Gastrocnemius medialis (tissue), 4 donors: ENCODE measurements around the gene ZC3H7A. TPM values are rescaled to one million over a fixed set of nuclear protein-coding genes. Genes with fewer than 3 reads are reported as not detected.
A peak's percentile ranks its signal among the peaks of the same experiment; 100 is the strongest.

Experiments used
- ATAC-seq, 2 donors: fragments of 150-250 bp; one replicate each; pipeline ENCODE4 v1.9.1; 2016
- DNase-seq, 2 donors: peaks; one replicate each; pipeline ENCODE4 v3.0.0-alpha.2; 2019
- H3K27ac ChIP-seq, 4 donors: fragments of 200-600 bp; sonication (generic); 1 replicate in 1 of 4; 2 replicates in 3 of 4; pipeline ENCODE4 v1.5.1; 2016 to 2018; ENCODE audit warnings: mild to moderate bottlenecking in 2 of 4, moderate library complexity in 1 of 4
- H3K27me3 ChIP-seq, 3 donors: fragments of 200-600 bp; sonication (generic) in 2 of 3; 1 replicate in 1 of 3; 2 replicates in 2 of 3; pipeline versions ENCODE4 v1.5.1 to v1.6.0; 2016 to 2019; ENCODE audit warnings: mild to moderate bottlenecking in 1 of 3, moderate library complexity in 1 of 3
- H3K36me3 ChIP-seq, 2 donors: fragments of 200-600 bp; sonication (generic) in 1 of 2; one replicate each; pipeline ENCODE4 v1.5.1; 2017 to 2018
- H3K4me1 ChIP-seq, 2 donors: fragments of 200-600 bp; sonication (generic) in 1 of 2; one replicate each; pipeline ENCODE4 v1.5.1; 2016 to 2017; ENCODE audit warnings: mild to moderate bottlenecking in 2 of 2
- H3K4me3 ChIP-seq, 4 donors: fragments of 200-600 bp; sonication (generic) in 3 of 4; 1 replicate in 1 of 4; 2 replicates in 3 of 4; pipeline ENCODE4 v1.5.1; 2016 to 2019; ENCODE audit warnings: mild to moderate bottlenecking in 2 of 4
- H3K9me3 ChIP-seq, 3 donors: fragments of 200-600 bp; sonication (generic) in 2 of 3; 1 replicate in 1 of 3; 2 replicates in 2 of 3; pipeline ENCODE4 v1.5.1; 2016 to 2019
- CTCF ChIP-seq, 5 experiments: fragments of 450-650 bp in 3 of 5; fragments of 200-600 bp in 2 of 5; sonication (generic) in 2 of 5; IDR thresholded peaks in 4 of 5; conservative IDR thresholded peaks in 1 of 5; 1 replicate in 4 of 5; 2 replicates in 1 of 5; pipeline ENCODE4 v1.5.1; 2016 to 2019; ENCODE audit warnings: antibody characterized with exemption in 5 of 5, mild to moderate bottlenecking in 3 of 5, moderate library complexity in 3 of 5
- POLR2A ChIP-seq, 2 donors: fragments of 450-650 bp; IDR thresholded peaks; one replicate each; pipeline ENCODE4 v1.6.1; 2017; ENCODE audit warnings: antibody characterized with exemption in 2 of 2, mild to moderate bottlenecking in 2 of 2, moderate library complexity in 2 of 2
- in situ Hi-C, 4 donors: fragments of 200-750 bp; cut with MboI; loops; one replicate each; pipeline versions ENCODE4 v1.15.0 to v1.8.0; 2017; ENCODE audit warnings: low sequenced_read_pairs in 4 of 4
- intact Hi-C: fragments of 100-400 bp; cut with DNase I; formaldehyde crosslinking; loops from one replicate; pipeline ENCODE4 v1.15.1; 2023; ENCODE audit warnings: low total_unique reads
- total RNA-seq, 4 donors: library from RNA; depleted of rRNA; stranded (reverse); fragments of >200 nt; gene quantifications; one replicate each; pipeline versions ENCODE4 v1.1.0 to v1.2.3, GENCODE V29; 2016

The ZC3H7A gene
- total RNA-seq, 4 donors from 2014 or later = 33.9 to 41.7 (median 37.9) TPM

- intact Hi-C loops = loop anchor here (1.0 to 2.0 kb wide), 3 partner anchors 31 to 66 kb away; partner anchors contain the start of gene TXNDC11
- ATAC-seq = peak; percentile 90 to 92
- H3K27me3 ChIP-seq = no peaks in the 10 kb centered on the region
- H3K36me3 ChIP-seq = no peaks in the 10 kb centered on the region
- peak; percentile 90 to 94 for DNase-seq
- H3K4me3 ChIP-seq = peak overlapping the region in 1 of 4 donors; percentile 1
- TF ChIP-seq CTCF (IDR thresholded peaks at IDR 0.05 in 4 of 5, conservative IDR thresholded peaks at IDR 0.05 in 1 of 5) = no peak
- peak; percentile 52 to 75 for TF ChIP-seq POLR2A (IDR thresholded peaks at IDR 0.05)
- H3K9me3 ChIP-seq = no peaks in the 10 kb centered on the region
- in situ Hi-C loops = loop anchor here in 1 of 4 donors (25.0 kb wide), 1 partner anchor 744 kb away; no protein-coding TSS in a partner anchor
- peaks cover 61 to 64% of the 10 kb centered on the region in 2 donors for H3K4me1 ChIP-seq
- peak overlapping the region; percentile 89 to 95 (median 94) for H3K27ac ChIP-seq
Observed at GRCh38 chr16:11706180-11706742, 90.8 kb downstream of the ZC3H7A start.

GRCh38 chr16:11705311-11706025, 91.6 kb downstream of the ZC3H7A start:
- TF ChIP-seq POLR2A (IDR thresholded peaks at IDR 0.05) (no peak), CTCF (IDR thresholded peaks at IDR 0.05 in 4 of 5, conservative IDR thresholded peaks at IDR 0.05 in 1 of 5) (no peak)
- Histone ChIP-seq H3K36me3 (no peaks in the 10 kb centered on the region), H3K9me3 (no peaks in the 10 kb centered on the region)

More at GRCh38 chr16:11705311-11706025, 91.6 kb downstream of the ZC3H7A start:
- H3K27ac ChIP-seq = peak overlapping the region; percentile 89 to 95 (median 94)
- peaks cover 58 to 61% of the 10 kb centered on the region in 2 donors for H3K4me1 ChIP-seq
- intact Hi-C loops = loop anchor here (1.0 to 2.0 kb wide), 4 partner anchors 23 to 65 kb away; partner anchors contain the start of gene TXNDC11
- DNase-seq = no peak
- in situ Hi-C loops = loop anchor here in 1 of 4 donors (25.0 kb wide), 1 partner anchor 743 kb away; no protein-coding TSS in a partner anchor
- H3K27me3 ChIP-seq = no peaks in the 10 kb centered on the region
- peak; percentile 57 to 69 for ATAC-seq
- H3K4me3 ChIP-seq = peak overlapping the region in 1 of 4 donors; percentile 1

Other genes starting within 250 kb of the ZC3H7A start
- 10 to 100 TPM; 11.2 to 30.1 (median 19.4) TPM for gene LITAF, start 210.3 kb downstream of the ZC3H7A start, total RNA-seq
- 10 to 100 TPM; 22.5 to 94.5 (median 78.1) TPM for gene SNN, start 128.8 kb downstream of the ZC3H7A start, total RNA-seq
- 10 to 100 TPM; 35.2 to 64.5 (median 51.2) TPM for gene TXNDC11, start 54.4 kb downstream of the ZC3H7A start, total RNA-seq
- 100 to 1,000 TPM; 215 to 302 (median 259) TPM for gene RSL1D1, start 54.3 kb upstream of the ZC3H7A start, total RNA-seq
- gene GSPT1, start 118.7 kb upstream of the ZC3H7A start, total RNA-seq = 100 to 1,000 TPM in 3 of 4 donors, 10 to 100 TPM in 1; 86.9 to 169 (median 139) TPM
- 1 to 10 TPM in 3 of 4 donors, not detected in 1; 2.3 to 5.5 (median 4.1) TPM for gene NPIPB2, start 144.8 kb upstream of the ZC3H7A start, total RNA-seq
- not detected for gene TNFRSF17, start 168.0 kb upstream of the ZC3H7A start, total RNA-seq
- gene SNX29, start 179.5 kb upstream of the ZC3H7A start, total RNA-seq = 10 to 100 TPM; 10.4 to 19.3 (median 14.3) TPM